ENCODE data around the gene CACNA1A. TPM values are rescaled to one million over a fixed set of nuclear protein-coding genes. Genes with fewer than 3 reads are reported as not detected.

The CACNA1A gene
- total RNA-seq, 1 donor, result 1.4 TPM

DNA sequence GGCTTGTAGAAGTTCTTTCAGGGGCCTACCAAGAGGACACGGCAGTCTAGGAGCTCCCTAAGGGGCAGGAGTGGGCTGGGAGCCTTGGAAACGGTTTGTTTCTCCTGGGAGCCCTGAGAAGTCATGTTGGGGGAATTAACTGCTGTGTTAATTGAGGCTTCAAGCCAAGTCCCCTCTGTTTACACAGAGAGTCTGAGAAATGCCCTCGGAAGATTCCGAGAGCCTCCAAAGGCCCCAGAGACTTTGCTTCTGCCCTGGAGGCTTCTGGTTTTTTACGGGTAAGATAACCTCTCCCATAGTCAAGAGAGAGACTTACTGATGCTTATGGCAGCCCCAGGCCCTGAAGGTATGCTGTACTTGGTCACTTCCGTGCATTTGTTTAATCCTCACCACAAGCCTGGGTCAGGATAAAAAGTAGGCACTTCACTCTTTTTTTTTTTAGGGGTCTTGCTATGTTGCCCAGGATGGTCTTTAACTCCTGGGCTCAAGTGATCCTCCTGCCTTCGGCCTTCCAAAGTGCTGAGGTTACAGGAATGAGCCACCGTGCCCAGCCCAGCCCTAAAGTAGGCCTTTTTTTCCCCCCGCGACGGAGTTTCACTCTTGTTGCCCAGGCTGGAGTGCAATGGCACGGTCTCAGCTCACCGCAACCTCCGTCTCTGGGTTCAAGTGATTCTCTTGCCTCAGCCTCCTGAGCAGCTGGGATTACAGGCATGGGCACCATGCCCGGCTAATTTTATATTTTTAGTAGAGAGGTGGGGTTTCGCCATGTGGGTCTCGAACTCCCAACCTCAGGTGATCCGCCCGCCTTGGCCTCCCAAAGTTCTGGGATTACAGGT lies 340.9 kb downstream of the CACNA1A start:
- peak overlapping the region; percentile 86 for H3K27ac ChIP-seq (ENCODE audit: low read depth, low read length)
- no peaks in the 10 kb centered on the region for H3K36me3 ChIP-seq (ENCODE audit: insufficient read depth, low read length)
- no peaks in the 10 kb centered on the region for H3K27me3 ChIP-seq (ENCODE audit: insufficient read depth, low read length)
- TF ChIP-seq, protein P1, sequence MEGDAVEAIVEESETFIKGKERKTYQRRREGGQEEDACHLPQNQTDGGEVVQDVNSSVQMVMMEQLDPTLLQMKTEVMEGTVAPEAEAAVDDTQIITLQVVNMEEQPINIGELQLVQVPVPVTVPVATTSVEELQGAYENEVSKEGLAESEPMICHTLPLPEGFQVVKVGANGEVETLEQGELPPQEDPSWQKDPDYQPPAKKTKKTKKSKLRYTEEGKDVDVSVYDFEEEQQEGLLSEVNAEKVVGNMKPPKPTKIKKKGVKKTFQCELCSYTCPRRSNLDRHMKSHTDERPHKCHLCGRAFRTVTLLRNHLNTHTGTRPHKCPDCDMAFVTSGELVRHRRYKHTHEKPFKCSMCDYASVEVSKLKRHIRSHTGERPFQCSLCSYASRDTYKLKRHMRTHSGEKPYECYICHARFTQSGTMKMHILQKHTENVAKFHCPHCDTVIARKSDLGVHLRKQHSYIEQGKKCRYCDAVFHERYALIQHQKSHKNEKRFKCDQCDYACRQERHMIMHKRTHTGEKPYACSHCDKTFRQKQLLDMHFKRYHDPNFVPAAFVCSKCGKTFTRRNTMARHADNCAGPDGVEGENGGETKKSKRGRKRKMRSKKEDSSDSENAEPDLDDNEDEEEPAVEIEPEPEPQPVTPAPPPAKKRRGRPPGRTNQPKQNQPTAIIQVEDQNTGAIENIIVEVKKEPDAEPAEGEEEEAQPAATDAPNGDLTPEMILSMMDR (IDR thresholded peaks at IDR 0.05; ENCODE audit: extremely low read depth, low read depth, low read length), result no peak
- DNase-seq (ENCODE audit: insufficient read length, low spot score, missing footprints), result peak; percentile 51
- peaks cover 62% of the 10 kb centered on the region for H3K4me1 ChIP-seq (ENCODE audit: insufficient read depth, low read length)
- peak overlapping the region; percentile 67 for H2AFZ ChIP-seq (ENCODE audit: low read length)
- H3K4me3 ChIP-seq (ENCODE audit: insufficient read depth, low read length), result no peak overlapping the region
- H4K20me1 ChIP-seq (ENCODE audit: insufficient read depth, low read length), result no peaks in the 10 kb centered on the region
- H3K4me2 ChIP-seq (ENCODE audit: insufficient read depth, low read length), result peak overlapping the region; percentile 26
- no peaks in the 10 kb centered on the region for H3K9me3 ChIP-seq (ENCODE audit: low read depth, low read length)
- H3K79me2 ChIP-seq (ENCODE audit: insufficient read depth, low read length), result no peaks in the 10 kb centered on the region

DNA sequence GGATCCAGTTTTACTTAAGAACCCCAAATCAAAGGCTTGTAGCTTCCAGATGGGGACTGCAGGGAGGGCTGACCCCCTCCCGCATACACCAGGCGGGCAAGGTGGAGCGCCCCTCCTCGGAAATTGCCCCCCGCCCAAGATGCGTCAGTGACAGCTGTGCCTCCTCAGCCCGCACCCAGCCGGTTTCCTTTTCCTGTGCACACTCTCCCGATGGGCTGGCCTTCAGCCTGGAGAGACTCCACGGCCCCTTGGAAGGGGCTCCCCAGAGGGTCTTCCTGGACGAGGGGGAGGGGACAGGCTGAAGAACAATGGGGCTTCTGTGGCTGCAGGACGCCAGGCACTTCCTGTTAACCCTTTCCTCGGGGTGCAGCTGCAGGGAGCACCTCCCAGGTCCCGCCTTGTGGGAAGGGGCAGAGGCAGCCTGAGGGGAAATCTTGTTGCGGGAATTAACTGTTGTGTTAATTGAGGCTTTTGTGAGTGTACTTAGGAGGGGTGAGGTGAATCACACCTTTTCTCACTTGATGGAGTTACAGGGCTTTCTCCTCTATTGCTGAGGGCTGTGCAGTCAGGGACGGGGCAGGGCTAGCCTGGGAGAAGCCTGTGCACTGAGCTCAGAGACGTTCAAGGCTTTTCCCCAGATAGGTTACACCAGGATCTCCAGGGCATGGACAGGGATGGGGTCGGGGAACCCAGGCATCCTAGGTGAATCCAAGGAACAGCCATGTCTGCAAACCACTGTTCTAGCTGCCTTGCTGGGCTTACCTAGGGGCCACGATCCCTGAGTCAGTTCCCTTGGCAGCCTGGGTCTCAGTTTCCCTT lies 341.7 kb downstream of the CACNA1A start:
- Histone ChIP-seq H3K4me1 (ENCODE audit: insufficient read depth, low read length) (peaks cover 57% of the 10 kb centered on the region), H3K36me3 (ENCODE audit: insufficient read depth, low read length) (no peaks in the 10 kb centered on the region), H3K27me3 (ENCODE audit: insufficient read depth, low read length) (no peaks in the 10 kb centered on the region), H3K27ac (ENCODE audit: low read depth, low read length) (peak overlapping the region; percentile 86), H3K79me2 (ENCODE audit: insufficient read depth, low read length) (no peaks in the 10 kb centered on the region), H2AFZ (ENCODE audit: low read length) (peak overlapping the region; percentile 67), H4K20me1 (ENCODE audit: insufficient read depth, low read length) (no peaks in the 10 kb centered on the region), H3K9me3 (ENCODE audit: low read depth, low read length) (no peaks in the 10 kb centered on the region), H3K4me2 (ENCODE audit: insufficient read depth, low read length) (peak overlapping the region; percentile 86), H3K4me3 (ENCODE audit: insufficient read depth, low read length) (peak overlapping the region; percentile 49)
- DNase-seq (ENCODE audit: insufficient read length, low spot score, missing footprints), result peak; percentile 83
- TF ChIP-seq, protein P1 (IDR thresholded peaks at IDR 0.05; ENCODE audit: extremely low read depth, low read depth, low read length), result no peak

DNA sequence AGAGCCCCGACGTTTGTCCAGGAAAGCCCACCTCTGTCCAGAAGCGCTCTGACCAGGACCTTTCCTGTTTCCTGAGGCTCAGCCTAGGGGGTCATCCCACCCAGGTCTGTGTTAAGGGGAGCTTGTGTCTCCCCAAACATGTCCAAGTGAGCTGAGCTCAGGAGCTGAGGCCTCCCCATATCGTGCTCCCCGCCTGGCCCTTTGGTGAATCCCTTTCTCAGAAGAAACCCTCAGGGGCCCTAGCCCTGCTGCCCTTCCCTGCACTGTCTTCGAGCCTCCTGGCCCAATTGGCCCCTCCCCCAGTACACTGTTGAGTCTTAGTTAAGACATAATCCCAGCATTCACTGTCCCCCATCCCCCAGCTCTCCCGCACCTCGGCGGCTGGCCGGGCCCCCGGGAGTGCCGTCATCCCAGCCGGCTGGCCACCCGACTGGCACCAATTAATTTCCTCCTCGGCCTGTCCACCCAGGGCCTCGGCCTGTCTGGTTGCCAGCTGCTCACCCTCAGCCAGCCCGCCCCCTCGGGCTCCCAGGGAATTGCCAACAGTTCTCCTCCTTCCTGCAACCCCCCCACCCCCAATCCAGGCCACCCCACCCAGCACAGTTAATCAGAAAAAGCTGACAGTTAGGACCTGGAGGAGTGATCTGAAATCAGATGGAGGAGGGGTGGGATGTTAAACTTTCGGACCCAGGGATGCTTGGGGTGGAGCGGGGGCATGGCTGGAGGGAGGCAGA lies 342.5 kb downstream of the CACNA1A start:
- H3K27ac ChIP-seq (ENCODE audit: low read depth, low read length), result peak overlapping the region; percentile 86
- TF ChIP-seq, protein P1 (IDR thresholded peaks at IDR 0.05; ENCODE audit: extremely low read depth, low read depth, low read length), result no peak
- DNase-seq (ENCODE audit: insufficient read length, low spot score, missing footprints), result peak; percentile 93
- H3K4me2 ChIP-seq (ENCODE audit: insufficient read depth, low read length), result peak overlapping the region; percentile 86
- H3K36me3 ChIP-seq (ENCODE audit: insufficient read depth, low read length), result no peaks in the 10 kb centered on the region
- H3K4me1 ChIP-seq (ENCODE audit: insufficient read depth, low read length), result peaks cover 55% of the 10 kb centered on the region
- no peaks in the 10 kb centered on the region for H3K79me2 ChIP-seq (ENCODE audit: insufficient read depth, low read length)
- no peaks in the 10 kb centered on the region for H3K9me3 ChIP-seq (ENCODE audit: low read depth, low read length)
- no peaks in the 10 kb centered on the region for H3K27me3 ChIP-seq (ENCODE audit: insufficient read depth, low read length)
- H3K4me3 ChIP-seq (ENCODE audit: insufficient read depth, low read length), result peak overlapping the region; percentile 61
- peak overlapping the region; percentile 75 for H2AFZ ChIP-seq (ENCODE audit: low read length)
- no peaks in the 10 kb centered on the region for H4K20me1 ChIP-seq (ENCODE audit: insufficient read depth, low read length)
